A549 (cell line): Measurements from ENCODE around the gene HDHD3. TPM values are rescaled to one million over a fixed set of nuclear protein-coding genes. Genes with fewer than 3 reads are reported as not detected.

Experiments
- ATAC-seq, 2 experiments: fragments of 200-7000 bp in 1 of 2; fragments of >200 bp in 1 of 2; cut with Nextera tagmentation in 1 of 2; cut with Tn5 transposase in 1 of 2; 3 replicates each; pipeline versions ENCODE4 v1.8.0 to v1.9.1; 2018 to 2020; ENCODE audit warnings: mild to moderate bottlenecking in 1 of 2, moderate library complexity in 1 of 2
- CTCF ChIA-PET: fragments of 300-600 bp; sonication (Branson Sonifier 250); formaldehyde crosslinking; extraction: SDS; loops from one replicate; lab custom pipeline; 2021; ENCODE audit warnings: antibody characterized with exemption, inconsistent platforms; lab: Yijun Ruan, JAX
- POLR2A ChIA-PET: fragments of 350-600 bp; formaldehyde crosslinking; extraction: SDS; loops from one replicate; lab custom pipeline; 2021; ENCODE audit warnings: antibody characterized with exemption, inconsistent platforms; lab: Yijun Ruan, JAX
- DNase-seq, 2 experiments: peaks; one replicate each; pipeline versions ENCODE4 v3.0.0 to v3.0.0-alpha.2; 2011 to 2016; ENCODE audit warnings: low read depth in 1 of 2, low spot score in 1 of 2
- FAIRE-seq: peaks from 2 replicates; lab custom pipeline; 2011; peaks lifted over from hg19 to GRCh38; lab: Jason Lieb, UNC
- H3K27ac ChIP-seq, 2 experiments: fragments of >200 bp; sonication (Bioruptor Twin); formaldehyde crosslinking; 3 replicates each; pipeline ENCODE4 v1.5.1; 2016 to 2017
- H3K4me1 ChIP-seq: fragments of >200 bp; sonication (Bioruptor Twin); formaldehyde crosslinking; 3 replicates; pipeline ENCODE4 v1.6.1; 2016
- H3K4me2 ChIP-seq: fragments of >200 bp; sonication (Bioruptor Twin); formaldehyde crosslinking; 3 replicates; pipeline ENCODE4 v1.6.1; 2016
- H3K4me3 ChIP-seq: fragments of >200 bp; sonication (Bioruptor Twin); formaldehyde crosslinking; 3 replicates; pipeline ENCODE4 v1.5.1; 2016
- H3K9me3 ChIP-seq: fragments of >200 bp; sonication (Bioruptor Twin); formaldehyde crosslinking; 3 replicates; pipeline ENCODE4 v1.6.1; 2016
- ATOH8 ChIP-seq: fragments of 250-450 bp; sonication (Bioruptor Pico); IDR thresholded peaks from 2 replicates; pipeline ENCODE4 v1.5.0; 2020; ENCODE audit warnings: low read depth, mild to moderate bottlenecking, moderate library complexity
- BHLHE40 ChIP-seq: IDR thresholded peaks from 2 replicates; pipeline ENCODE4 v1.6.1; 2012; ENCODE audit warnings: low read depth, low read length, inconsistent platforms
- CBX8 ChIP-seq: fragments of 200-600 bp; sonication (generic); IDR thresholded peaks from 2 replicates; pipeline ENCODE4 v1.6.1; 2016
- CEBPB ChIP-seq, 2 experiments: fragments of >200 bp in 1 of 2; sonication (Bioruptor Twin) in 1 of 2; formaldehyde crosslinking in 1 of 2; IDR thresholded peaks; 2 replicates each; pipeline ENCODE4 v1.6.1; 2012 to 2016
- CHD4 ChIP-seq: fragments of 200-600 bp; sonication (generic); IDR thresholded peaks from 2 replicates; pipeline ENCODE4 v1.6.1; 2016; ENCODE audit warnings: antibody characterized with exemption, mild to moderate bottlenecking, borderline replicate concordance
- CTCF ChIP-seq: fragments of >200 bp; sonication (Bioruptor Twin); formaldehyde crosslinking; IDR thresholded peaks from 3 replicates; pipeline ENCODE4 v1.5.1; 2016
- E2F6 ChIP-seq: IDR thresholded peaks from 2 replicates; pipeline ENCODE4 v1.6.1; 2012; ENCODE audit warnings: low read depth, borderline replicate concordance
- EP300 ChIP-seq, 2 experiments: fragments of >200 bp; sonication (Bioruptor Twin); formaldehyde crosslinking; IDR thresholded peaks; 2 replicates in 1 of 2; 3 replicates in 1 of 2; pipeline ENCODE4 v1.6.1; 2016 to 2017
- FOXS1 ChIP-seq: fragments of 250-450 bp; sonication (Bioruptor Pico); IDR thresholded peaks from 2 replicates; pipeline ENCODE4 v1.5.0; 2020; ENCODE audit warnings: mild to moderate bottlenecking, moderate library complexity
- GATA3 ChIP-seq: IDR thresholded peaks from 2 replicates; pipeline ENCODE4 v1.6.1; 2012; ENCODE audit warnings: borderline replicate concordance
- JUN ChIP-seq, 2 experiments: fragments of >200 bp; sonication (Bioruptor Twin); formaldehyde crosslinking; IDR thresholded peaks; 2 replicates in 1 of 2; 3 replicates in 1 of 2; pipeline ENCODE4 v1.6.1; 2016 to 2017
- JUNB ChIP-seq: fragments of >200 bp; sonication (Bioruptor Twin); formaldehyde crosslinking; IDR thresholded peaks from 2 replicates; pipeline ENCODE4 v1.6.1; 2016
- KDM5A ChIP-seq: fragments of 200-600 bp; sonication (generic); IDR thresholded peaks from 2 replicates; pipeline ENCODE4 v1.6.1; 2016; ENCODE audit warnings: antibody characterized with exemption, mild to moderate bottlenecking
- MAX ChIP-seq: IDR thresholded peaks from 2 replicates; pipeline ENCODE4 v1.6.1; 2012
- MYC ChIP-seq: IDR thresholded peaks from 2 replicates; pipeline ENCODE4 v1.6.1; 2012; ENCODE audit warnings: mild to moderate bottlenecking, inconsistent platforms, low read length, improper control_type of control experiment, borderline replicate concordance
- NR3C1 ChIP-seq: fragments of >200 bp; sonication (Bioruptor Twin); formaldehyde crosslinking; IDR thresholded peaks from 3 replicates; pipeline ENCODE4 v1.6.1; 2017
- PBX3 ChIP-seq: IDR thresholded peaks from 2 replicates; pipeline ENCODE4 v1.6.1; 2012
- RARB ChIP-seq: fragments of 250-450 bp; sonication (Bioruptor Pico); IDR thresholded peaks from 2 replicates; pipeline ENCODE4 v1.8.0; 2021; ENCODE audit warnings: mild to moderate bottlenecking, moderate library complexity
- SREBF2 ChIP-seq: fragments of 450-650 bp; IDR thresholded peaks from 2 replicates; pipeline ENCODE4 v1.6.1; 2014; ENCODE audit warnings: mild to moderate bottlenecking, moderate library complexity
- TFCP2L1 ChIP-seq: fragments of 250-450 bp; sonication (Bioruptor Pico); IDR thresholded peaks from 2 replicates; pipeline ENCODE4 v1.5.0; 2021; ENCODE audit warnings: mild to moderate bottlenecking
- TP53 ChIP-seq: fragments of 250-450 bp; sonication (Bioruptor Pico); IDR thresholded peaks from 2 replicates; pipeline ENCODE4 v1.5.0; 2021; ENCODE audit warnings: mild to moderate bottlenecking, moderate library complexity
- USF2 ChIP-seq: fragments of 450-650 bp; IDR thresholded peaks from 2 replicates; pipeline ENCODE4 v1.6.1; 2014; ENCODE audit warnings: antibody characterized with exemption
- ZC3H11A ChIP-seq: fragments of 450-650 bp; IDR thresholded peaks from 2 replicates; pipeline ENCODE4 v1.6.1; 2014; ENCODE audit warnings: antibody characterized with exemption, mild to moderate bottlenecking
- ZFP36 ChIP-seq: fragments of 450-650 bp; IDR thresholded peaks from 2 replicates; pipeline ENCODE4 v1.6.1; 2014; ENCODE audit warnings: borderline replicate concordance; ENCODE audit not compliant: partially characterized antibody
- WGBS: methylation state at CpG from one replicate; pipeline ENCODE4 v1.1.6; 2017; ENCODE audit errors: missing lambda C conversion rate; 5-methylcytosine and 5-hydroxymethylcytosine counted together
- polyA plus RNA-seq, 4 experiments: library from polyadenylated mRNA; depleted of rRNA in 3 of 4; stranded (reverse); fragments of >200 nt; fragmentation: RNase III in 1 of 4; extraction: RNeasy Plus Mini Kit Qiagen cat#74134 plus additional on column Dnase treatment in 1 of 4; gene quantifications; 2 replicates in 3 of 4; 3 replicates in 1 of 4; pipeline ENCODE4 v1.2.3, GENCODE V29; 2011 to 2017

Gene HDHD3
- polyA plus RNA-seq, 2 of the 4 experiments (the other 2 are of a cell fraction): 17.5 to 22.6 TPM

GRCh38 chr9:113395000-113395861 is 18.4 kb upstream of the HDHD3 start:
- no peak overlapping the region for H3K4me2 ChIP-seq
- no peaks in the 10 kb centered on the region for H3K9me3 ChIP-seq
- WGBS: 92% methylated on average over 9 of the region's 9 CpGs
- H3K4me3 ChIP-seq: no peak overlapping the region
- ChIA-PET POLR2A (no interaction called here), CTCF (interaction anchor here (1.4 kb wide), 1 partner anchor 85 kb away, joined by 5 read pairs; no protein-coding TSS in a partner anchor)
- no peak for TF ChIP-seq CHD4
- TF ChIP-seq GATA3: no peak
- TF ChIP-seq MYC: no peak
- TF ChIP-seq NR3C1: no peak
- TF ChIP-seq TP53 (CRISPR knock-in tag): no peak
- no peak for TF ChIP-seq JUN (IDR thresholded peaks at IDR 0.05)
- no peak for TF ChIP-seq KDM5A
- no peak for TF ChIP-seq E2F6
- no peak for TF ChIP-seq JUNB
- no peak for TF ChIP-seq TFCP2L1 (CRISPR knock-in tag)
- no peak for TF ChIP-seq ZC3H11A
- no peak for DNase-seq
- no peak for FAIRE-seq
- H3K4me1 ChIP-seq: peaks cover 3% of the 10 kb centered on the region; the same call in 1 of the 3 replicates
- H3K27ac ChIP-seq: no peak overlapping the region
- no peak for ATAC-seq

- Histone ChIP-seq H3K4me2 (no peak overlapping the region), H3K27ac (no peak overlapping the region), H3K4me3 (no peak overlapping the region), H3K9me3 (no peaks in the 10 kb centered on the region), H3K4me1 (no peaks in the 10 kb centered on the region)
- 93% methylated on average over 7 of the region's 7 CpGs for WGBS
- no peak for ATAC-seq
- ChIA-PET CTCF (interaction anchor here (1.1 to 8.2 kb wide), 2 partner anchors 9 to 88 kb away, joined by 3 to 51 read pairs; partner anchors contain the start of gene ALAD), POLR2A (no interaction called here)
- no peak for DNase-seq
- FAIRE-seq: no peak
- TF ChIP-seq PBX3 (no peak), ZFP36 (no peak), BHLHE40 (no peak), NR3C1 (no peak), MAX (no peak), USF2 (no peak), ZC3H11A (no peak), CBX8 (no peak), CEBPB (IDR thresholded peaks at IDR 0.05) (no peak), RARB (CRISPR knock-in tag) (no peak), SREBF2 (no peak), FOXS1 (CRISPR knock-in tag) (no peak), EP300 (IDR thresholded peaks at IDR 0.05) (no peak), ATOH8 (CRISPR knock-in tag) (no peak), CTCF (no peak)
Measured at GRCh38 chr9:113393281-113393680, 16.5 kb upstream of the HDHD3 start.
